ENCODE results near the gene RAD51. TPM values are rescaled to one million over a fixed set of nuclear protein-coding genes. Genes with fewer than 3 reads are reported as not detected.

Gene RAD51
- total RNA-seq, 1 experiment from 2014 or later = 30.3 TPM

- H3K27ac ChIP-seq (ENCODE audit: low read length) = no peak overlapping the region
- BruUV-seq (replicated peaks) = no TSS peak
- DNase-seq (ENCODE audit: low read depth, low spot score) (no peak), ATAC-seq (no peak)
- intact Hi-C loops (cut with micrococcal nuclease; ENCODE audit: unreplicated experiment) (no loop called here), in situ Hi-C loops (cut with HindIII; ENCODE audit: low pct_unique_long_range_greater_than_20kb, low sequenced_read_pairs) (no loop called here)
- H3K27me3 ChIP-seq (ENCODE audit: control insufficient read depth, insufficient read depth, low read length) = no peaks in the 10 kb centered on the region
- TF ChIP-seq CTCF (IDR thresholded peaks at IDR 0.05) = no peak
- H3K9me3 ChIP-seq (ENCODE audit: control insufficient read depth, insufficient read depth, low read depth, low read length) = no peaks in the 10 kb centered on the region
- no peak overlapping the region for H3K4me3 ChIP-seq (ENCODE audit: low read depth in 2 of 2, low read length in 2 of 2)
- peaks cover 45% of the 10 kb centered on the region for H3K4me1 ChIP-seq (ENCODE audit: control insufficient read depth, insufficient read depth, low read length)
- H3K36me3 ChIP-seq (ENCODE audit: control insufficient read depth, insufficient read depth, low read length) = no peaks in the 10 kb centered on the region
- ChIA-PET POLR2A (no interaction called here), CTCF (interaction anchor here (0.6 to 1.0 kb wide), 2 partner anchors 60 to 91 kb away, joined by 3 to 4 read pairs; no protein-coding TSS in a partner anchor)
Observed at GRCh38 chr15:40766906-40767837, 72.2 kb downstream of the RAD51 start.

- DNase-seq (ENCODE audit: low read depth, low spot score) (no peak), ATAC-seq (no peak)
- Histone ChIP-seq H3K4me1 (ENCODE audit: control insufficient read depth, insufficient read depth, low read length) (peaks cover 45% of the 10 kb centered on the region), H3K9me3 (ENCODE audit: control insufficient read depth, insufficient read depth, low read depth, low read length) (no peaks in the 10 kb centered on the region), H3K4me3 (ENCODE audit: low read depth in 2 of 2, low read length in 2 of 2) (no peak overlapping the region), H3K27ac (ENCODE audit: low read length) (no peak overlapping the region), H3K36me3 (ENCODE audit: control insufficient read depth, insufficient read depth, low read length) (no peaks in the 10 kb centered on the region), H3K27me3 (ENCODE audit: control insufficient read depth, insufficient read depth, low read length) (no peaks in the 10 kb centered on the region)
- BruUV-seq (replicated peaks) = no TSS peak
- in situ Hi-C loops (cut with HindIII; ENCODE audit: low pct_unique_long_range_greater_than_20kb, low sequenced_read_pairs) = no loop called here
- TF ChIP-seq TCF7L2 (IDR thresholded peaks at IDR 0.05; ENCODE audit: low read depth, low read length) = no peak
- no peak for TF ChIP-seq SIN3A (IDR thresholded peaks at IDR 0.05; ENCODE audit: borderline replicate concordance, insufficient read depth, low read depth, low read length)
- no peak for TF ChIP-seq REST (IDR thresholded peaks at IDR 0.05; ENCODE audit: insufficient read depth in 1 of 2, low read depth in 2 of 2, low read length in 1 of 2)
- TF ChIP-seq POLR2AphosphoS5 (IDR thresholded peaks at IDR 0.05; ENCODE audit: low read depth, low read length) = no peak
- TF ChIP-seq CTCF (IDR thresholded peaks at IDR 0.05) = no peak
- ChIA-PET CTCF (no interaction called here), POLR2A (interaction anchor here (0.6 kb wide), 1 partner anchor 18 kb away, joined by 5 read pairs; no protein-coding TSS in a partner anchor)
- intact Hi-C loops (cut with micrococcal nuclease; ENCODE audit: unreplicated experiment) = no loop called here
Observed at GRCh38 chr15:40767838-40768500, 73.0 kb downstream of the RAD51 start.
